ENCODE measurements around the gene OR11G2. TPM values are rescaled to one million over a fixed set of nuclear protein-coding genes. Genes with fewer than 3 reads are reported as not detected.

Gene OR11G2
- total and polyA plus RNA-seq, 8 donors, result not detected

DNA sequence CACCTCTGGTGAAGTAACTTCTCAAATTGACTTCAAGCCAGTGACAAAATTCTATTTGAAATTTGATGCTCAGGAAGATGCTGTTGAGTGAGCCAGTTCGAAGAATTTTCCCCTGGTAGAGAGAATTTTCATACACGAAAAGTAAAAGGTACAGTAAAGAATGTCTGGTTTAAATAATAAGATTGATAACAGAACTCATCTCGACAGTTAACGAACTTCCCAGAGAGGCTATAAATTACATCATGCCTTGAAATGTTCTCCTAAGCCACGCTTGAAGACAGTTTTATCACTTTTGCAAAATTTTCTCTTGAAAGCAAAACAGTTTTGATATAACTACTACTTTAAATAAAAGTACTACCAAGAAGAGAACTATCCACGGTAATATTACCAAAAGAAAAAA is 14.4 kb upstream of the OR11G2 start:
- TF ChIP-seq, protein P1, sequence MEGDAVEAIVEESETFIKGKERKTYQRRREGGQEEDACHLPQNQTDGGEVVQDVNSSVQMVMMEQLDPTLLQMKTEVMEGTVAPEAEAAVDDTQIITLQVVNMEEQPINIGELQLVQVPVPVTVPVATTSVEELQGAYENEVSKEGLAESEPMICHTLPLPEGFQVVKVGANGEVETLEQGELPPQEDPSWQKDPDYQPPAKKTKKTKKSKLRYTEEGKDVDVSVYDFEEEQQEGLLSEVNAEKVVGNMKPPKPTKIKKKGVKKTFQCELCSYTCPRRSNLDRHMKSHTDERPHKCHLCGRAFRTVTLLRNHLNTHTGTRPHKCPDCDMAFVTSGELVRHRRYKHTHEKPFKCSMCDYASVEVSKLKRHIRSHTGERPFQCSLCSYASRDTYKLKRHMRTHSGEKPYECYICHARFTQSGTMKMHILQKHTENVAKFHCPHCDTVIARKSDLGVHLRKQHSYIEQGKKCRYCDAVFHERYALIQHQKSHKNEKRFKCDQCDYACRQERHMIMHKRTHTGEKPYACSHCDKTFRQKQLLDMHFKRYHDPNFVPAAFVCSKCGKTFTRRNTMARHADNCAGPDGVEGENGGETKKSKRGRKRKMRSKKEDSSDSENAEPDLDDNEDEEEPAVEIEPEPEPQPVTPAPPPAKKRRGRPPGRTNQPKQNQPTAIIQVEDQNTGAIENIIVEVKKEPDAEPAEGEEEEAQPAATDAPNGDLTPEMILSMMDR (IDR thresholded peaks at IDR 0.05), result no peak
- Histone ChIP-seq H3K4me3 (no peak overlapping the region), H3K36me3 (no peaks in the 10 kb centered on the region), H3K27ac (no peak overlapping the region), H3K9me3 (no peaks in the 10 kb centered on the region), H3K4me1 (peaks cover 0 to 10% (median 9%) of the 10 kb centered on the region in 3 donors), H3K27me3 (no peaks in the 10 kb centered on the region)
- ATAC-seq (no peak), FAIRE-seq (no peak), DNase-seq (no peak)
- 62 to 76% methylated on average over 6 of the region's 6 CpGs for WGBS, 2 donors
- intact Hi-C loops (cut with DNase I), result no loop called here

DNA sequence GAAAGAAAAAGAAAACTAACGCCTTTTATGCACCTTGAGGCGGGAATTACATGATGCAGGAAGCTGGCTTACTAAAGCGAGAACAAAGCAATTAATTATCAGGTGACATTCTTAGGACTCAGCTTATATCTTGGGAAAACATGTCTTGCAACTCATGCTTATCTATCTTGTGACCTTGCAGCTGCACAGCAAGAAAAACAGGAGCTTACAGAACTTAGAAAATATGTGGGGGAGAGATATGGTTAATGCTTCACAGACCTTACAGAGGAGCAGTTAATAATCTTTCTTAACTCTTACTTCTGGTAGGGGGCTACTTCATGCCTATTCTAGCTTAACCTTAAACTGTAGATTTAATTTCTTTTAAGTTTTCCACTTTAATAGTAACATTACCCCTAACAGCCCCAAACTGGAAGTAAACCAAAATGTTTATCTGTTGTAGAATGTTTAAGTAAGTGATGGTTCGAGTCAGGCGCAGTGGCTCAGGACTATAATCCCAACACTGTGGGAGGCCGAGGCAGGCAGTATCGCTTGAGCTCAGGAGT is 13.2 kb upstream of the OR11G2 start:
- TF ChIP-seq, protein P1 (IDR thresholded peaks at IDR 0.05), result no peak
- WGBS, 2 donors, result 31 to 33% methylated on average over 7 of the region's 7 CpGs
- Histone ChIP-seq H3K36me3 (no peaks in the 10 kb centered on the region), H3K27me3 (no peaks in the 10 kb centered on the region), H3K4me3 (no peak overlapping the region), H3K27ac (peak overlapping the region in 2 of 4 donors; percentile 55 to 68), H3K9me3 (no peaks in the 10 kb centered on the region), H3K4me1 (peaks cover 0 to 10% (median 9%) of the 10 kb centered on the region in 3 donors)
- intact Hi-C loops (cut with DNase I), result no loop called here
- DNase-seq (peak in 2 of 6 donors; percentile 29 to 33), ATAC-seq (peak; percentile 85 to 94 (median 88)), FAIRE-seq (no peak)

DNA sequence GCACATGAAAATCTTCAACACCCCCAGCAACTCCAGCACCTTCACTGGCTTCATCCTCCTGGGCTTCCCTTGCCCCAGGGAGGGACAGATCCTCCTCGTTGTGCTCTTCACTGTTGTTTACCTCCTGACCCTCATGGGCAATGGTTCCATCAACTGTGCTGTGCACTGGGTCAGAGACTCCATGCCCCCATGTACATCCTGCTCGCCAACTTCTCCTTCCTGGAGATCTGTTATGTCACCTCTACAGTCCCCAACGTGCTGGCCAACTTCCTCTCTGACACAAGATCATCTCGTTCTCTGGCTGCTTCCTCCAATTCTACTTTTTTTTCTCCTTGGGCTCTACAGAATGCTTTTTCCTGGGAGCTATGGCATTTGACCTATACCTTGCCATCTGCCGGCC is 11.5 kb upstream of the OR11G2 start:
- Histone ChIP-seq H3K27ac (no peak overlapping the region), H3K4me1 (peaks cover 0 to 10% (median 9%) of the 10 kb centered on the region in 3 donors), H3K27me3 (no peaks in the 10 kb centered on the region), H3K4me3 (no peak overlapping the region), H3K9me3 (no peaks in the 10 kb centered on the region), H3K36me3 (no peaks in the 10 kb centered on the region)
- ATAC-seq (peak in 1 of 4 donors; percentile 61), DNase-seq (no peak), FAIRE-seq (no peak)
- intact Hi-C loops (cut with DNase I), result no loop called here
- TF ChIP-seq, protein P1 (IDR thresholded peaks at IDR 0.05), result no peak
- WGBS, 2 donors, result 71 to 78% methylated on average over 5 of the region's 5 CpGs

DNA sequence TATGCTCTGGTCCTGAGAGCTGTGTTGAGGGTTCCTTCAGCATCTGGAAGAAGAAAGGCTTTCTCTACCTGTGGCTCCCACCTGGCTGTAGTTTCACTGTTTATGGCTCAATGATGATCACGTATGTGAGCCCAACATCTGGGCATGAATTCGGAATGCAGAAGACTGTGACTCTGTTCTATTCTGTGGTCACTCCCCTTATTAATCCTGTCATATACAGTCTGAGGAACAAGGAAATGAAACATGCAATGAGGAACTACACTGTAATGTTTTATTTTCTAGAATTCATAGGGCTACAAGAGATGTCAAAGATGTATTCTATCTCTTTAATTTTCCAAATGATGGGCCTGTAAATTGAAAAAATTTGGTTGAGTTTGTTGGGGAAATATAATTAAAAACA is 10.8 kb upstream of the OR11G2 start:
- peak in 2 of 4 donors; percentile 11 to 54 for ATAC-seq
- intact Hi-C loops (cut with DNase I), result no loop called here
- no peak for FAIRE-seq

DNA sequence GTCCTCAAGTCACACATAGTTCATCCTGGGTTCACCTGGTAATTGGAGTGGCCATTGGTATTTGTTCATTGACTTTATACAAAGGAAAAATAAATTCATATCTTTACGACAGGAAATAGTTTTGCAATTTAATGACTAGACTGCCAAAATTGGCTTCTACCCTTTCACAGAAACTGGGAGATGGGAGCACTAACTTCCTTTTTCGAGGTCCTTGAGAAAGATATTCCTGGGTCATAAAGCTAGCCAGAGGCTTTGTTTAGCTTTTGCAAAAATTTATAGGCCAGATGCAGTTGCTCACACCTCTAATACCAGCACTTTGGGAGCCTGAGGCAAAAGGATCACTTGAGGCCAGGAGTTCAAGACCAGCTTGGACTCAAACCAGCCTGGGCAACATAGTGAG is 10.2 kb upstream of the OR11G2 start:
- DNase-seq, result no peak
- H3K36me3 ChIP-seq, result no peaks in the 10 kb centered on the region
- no peak overlapping the region for H3K4me3 ChIP-seq
- TF ChIP-seq, protein P1 (IDR thresholded peaks at IDR 0.05), result no peak
- intact Hi-C loops (cut with DNase I), result no loop called here
- peaks cover 0 to 8% (median 7%) of the 10 kb centered on the region in 3 donors for H3K4me1 ChIP-seq
- no peaks in the 10 kb centered on the region for H3K9me3 ChIP-seq
- no peaks in the 10 kb centered on the region for H3K27me3 ChIP-seq
- no peak for FAIRE-seq
- WGBS, 2 donors, result 75 to 78% methylated on average over 2 of the region's 2 CpGs
- no peak for ATAC-seq
- H3K27ac ChIP-seq, result no peak overlapping the region

More for the DNA sequence above, 10.8 kb upstream of the OR11G2 start:
- H3K36me3 ChIP-seq, result no peaks in the 10 kb centered on the region
- no peaks in the 10 kb centered on the region for H3K9me3 ChIP-seq
- H3K4me3 ChIP-seq, result no peak overlapping the region
- WGBS, 2 donors, result 81 to 89% methylated on average over 2 of the region's 2 CpGs
- no peaks in the 10 kb centered on the region for H3K27me3 ChIP-seq
- DNase-seq, result no peak
- TF ChIP-seq, protein P1 (IDR thresholded peaks at IDR 0.05), result no peak
- peaks cover 0 to 10% (median 9%) of the 10 kb centered on the region in 3 donors for H3K4me1 ChIP-seq
- no peak overlapping the region for H3K27ac ChIP-seq

All from pancreas (tissue), 10 donors.